B cell (primary cell): ENCODE data around the gene PABPN1. TPM values are rescaled to one million over a fixed set of nuclear protein-coding genes. Genes with fewer than 3 reads are reported as not detected.

Experiments
- ATAC-seq: fragments of 200-7000 bp; cut with Tn5 transposase; one replicate; pipeline ENCODE4 v1.10.0; 2021; ENCODE audit warnings: low read depth, mild to moderate bottlenecking, moderate number of reproducible peaks, moderate library complexity
- CTCF ChIA-PET: fragments of 350-600 bp; sonication (Branson Sonifier 250); formaldehyde crosslinking; loops from one replicate; lab custom pipeline; 2021; ENCODE audit warnings: antibody characterized with exemption, inconsistent platforms; lab: Charles Lee
- POLR2A ChIA-PET: fragments of 350-600 bp; sonication (Branson Sonifier 250); formaldehyde crosslinking; loops from one replicate; lab custom pipeline; 2021; ENCODE audit warnings: antibody characterized with exemption; lab: Charles Lee
- DNase-seq: peaks from one replicate; pipeline ENCODE4 v3.0.0; 2013
- H2AFZ ChIP-seq: 2 replicates; pipeline ENCODE4 v1.6.1; 2012; ENCODE audit warnings: mild to moderate bottlenecking, low read depth, low read length; ENCODE audit not compliant: insufficient read depth, poor library complexity, severe bottlenecking
- H3K27ac ChIP-seq, 2 donors: 1 replicate in 1 of 2; 2 replicates in 1 of 2; pipeline ENCODE4 v1.5.1; 2012 to 2013; ENCODE audit warnings: low read length in 2 of 2, mild to moderate bottlenecking in 2 of 2, moderate library complexity in 1 of 2
- H3K27me3 ChIP-seq, 4 experiments: fragments of 200-600 bp in 1 of 4; sonication (generic) in 1 of 4; replicated peaks in 1 of 4; 1 replicate in 2 of 4; 2 replicates in 2 of 4; pipeline versions ENCODE4 v1.6.1 to v1.7.0; 2013 to 2016; ENCODE audit warnings: low read length in 3 of 4, mild to moderate bottlenecking in 2 of 4, mixed read lengths in 1 of 4, moderate library complexity in 1 of 4; ENCODE audit not compliant: insufficient read depth in 4 of 4, control insufficient read depth in 3 of 4; ENCODE audit errors: control extremely low read depth in 1 of 4
- H3K36me3 ChIP-seq, 2 experiments: replicated peaks in 1 of 2; 1 replicate in 1 of 2; 2 replicates in 1 of 2; pipeline versions ENCODE4 v1.6.1 to v1.7.1; 2013; ENCODE audit warnings: low read length in 1 of 2; ENCODE audit not compliant: insufficient read depth in 2 of 2, control insufficient read depth in 1 of 2; ENCODE audit errors: control extremely low read depth in 1 of 2, extremely low read depth in 1 of 2
- H3K4me1 ChIP-seq, 2 donors: fragments of 200-600 bp in 1 of 2; sonication (generic) in 1 of 2; 1 replicate in 1 of 2; 2 replicates in 1 of 2; pipeline versions ENCODE4 v1.5.1 to v1.6.1; 2013 to 2017; ENCODE audit warnings: low read length in 2 of 2; ENCODE audit not compliant: control insufficient read depth in 2 of 2, insufficient read depth in 2 of 2
- H3K4me2 ChIP-seq: replicated peaks from 2 replicates; pipeline ENCODE3; 2012; ENCODE audit warnings: mild to moderate bottlenecking, low read depth, low read length; ENCODE audit not compliant: poor library complexity, severe bottlenecking
- H3K4me3 ChIP-seq, 5 experiments: fragments of 200-600 bp in 1 of 5; sonication (generic) in 1 of 5; 1 replicate in 3 of 5; 2 replicates in 2 of 5; pipeline versions ENCODE4 v1.5.1 to v1.7.0; 2011 to 2016; ENCODE audit warnings: low read length in 4 of 5, mild to moderate bottlenecking in 4 of 5, low read depth in 2 of 5, control low read depth in 1 of 5, moderate library complexity in 1 of 5; ENCODE audit not compliant: insufficient read depth in 1 of 5; ENCODE audit errors: control extremely low read depth in 1 of 5, extremely low read depth in 1 of 5
- H3K79me2 ChIP-seq: fragments of 200-600 bp; sonication (generic); one replicate; pipeline ENCODE4 v1.6.0; 2016; ENCODE audit warnings: low read length; ENCODE audit not compliant: control insufficient read depth, insufficient read depth
- H3K9ac ChIP-seq: fragments of 200-600 bp; sonication (generic); 2 replicates; pipeline ENCODE4 v1.6.1; 2017; ENCODE audit warnings: mild to moderate bottlenecking, low read length, moderate library complexity
- H3K9me3 ChIP-seq, 3 donors: one replicate each; pipeline versions ENCODE4 v1.6.1 to v1.7.1; 2013; ENCODE audit warnings: low read length in 2 of 3; ENCODE audit not compliant: control insufficient read depth in 2 of 3, insufficient read depth in 1 of 3; ENCODE audit errors: control extremely low read depth in 1 of 3
- H4K20me1 ChIP-seq: 2 replicates; pipeline ENCODE4 v1.6.0; 2012; ENCODE audit warnings: mild to moderate bottlenecking, low read length; ENCODE audit not compliant: insufficient read depth, control insufficient read depth, poor library complexity, severe bottlenecking
- H3K27ac Mint-ChIP-seq: one replicate; pipeline ENCODE4 v1.8.0; 2021; ENCODE audit warnings: mixed read lengths
- H3K27me3 Mint-ChIP-seq: one replicate; pipeline ENCODE4 v1.8.0; 2021; ENCODE audit warnings: mixed read lengths
- H3K4me1 Mint-ChIP-seq: one replicate; pipeline ENCODE4 v1.8.0; 2021; ENCODE audit warnings: mixed read lengths
- H3K4me3 Mint-ChIP-seq: one replicate; pipeline ENCODE4 v1.8.0; 2021; ENCODE audit warnings: mixed read lengths
- H3K9me3 Mint-ChIP-seq: one replicate; pipeline ENCODE4 v1.8.0; 2022; ENCODE audit warnings: mixed read lengths; ENCODE audit not compliant: insufficient read depth
- EZH2 ChIP-seq: IDR thresholded peaks from 2 replicates; pipeline ENCODE4 v1.6.1; 2012; ENCODE audit warnings: borderline replicate concordance, low read depth, mild to moderate bottlenecking, moderate library complexity, low read length; ENCODE audit not compliant: insufficient read depth, poor library complexity, severe bottlenecking
- WGBS: methylation state at CpG from one replicate; pipeline ENCODE4 v1.1.5; 2013; ENCODE audit warnings: missing lambda C conversion rate; ENCODE audit not compliant: insufficient coverage; 5-methylcytosine and 5-hydroxymethylcytosine counted together
- intact Hi-C: fragments of 100-400 bp; cut with micrococcal nuclease; formaldehyde crosslinking; loops from one replicate; pipeline ENCODE4 v1.10.0; 2022
- polyA plus RNA-seq: library from polyadenylated mRNA; depleted of rRNA; stranded (reverse); fragments of >200 nt; gene quantifications from 2 replicates; pipeline ENCODE4 v1.2.3, GENCODE V29; 2012
- total RNA-seq, 2 donors: library from RNA; stranded (reverse); fragments of 120-200 nt in 1 of 2; gene quantifications; 1 replicate in 1 of 2; 2 replicates in 1 of 2; pipeline versions ENCODE4 v1.2.3 to v1.2.4, GENCODE V29; 2013 to 2022
- TF ChIP-seq, protein P1 (sequence below): fragments of 200-600 bp; IDR thresholded peaks from one replicate; pipeline ENCODE4 v1.8.0; 2022; ENCODE audit warnings: antibody characterized with exemption, mild to moderate bottlenecking

The PABPN1 gene
- total and polyA plus RNA-seq, 2 donors (not counting 1 experiment from before 2014, with no cell fraction given): 283 to 293 TPM

DNA sequence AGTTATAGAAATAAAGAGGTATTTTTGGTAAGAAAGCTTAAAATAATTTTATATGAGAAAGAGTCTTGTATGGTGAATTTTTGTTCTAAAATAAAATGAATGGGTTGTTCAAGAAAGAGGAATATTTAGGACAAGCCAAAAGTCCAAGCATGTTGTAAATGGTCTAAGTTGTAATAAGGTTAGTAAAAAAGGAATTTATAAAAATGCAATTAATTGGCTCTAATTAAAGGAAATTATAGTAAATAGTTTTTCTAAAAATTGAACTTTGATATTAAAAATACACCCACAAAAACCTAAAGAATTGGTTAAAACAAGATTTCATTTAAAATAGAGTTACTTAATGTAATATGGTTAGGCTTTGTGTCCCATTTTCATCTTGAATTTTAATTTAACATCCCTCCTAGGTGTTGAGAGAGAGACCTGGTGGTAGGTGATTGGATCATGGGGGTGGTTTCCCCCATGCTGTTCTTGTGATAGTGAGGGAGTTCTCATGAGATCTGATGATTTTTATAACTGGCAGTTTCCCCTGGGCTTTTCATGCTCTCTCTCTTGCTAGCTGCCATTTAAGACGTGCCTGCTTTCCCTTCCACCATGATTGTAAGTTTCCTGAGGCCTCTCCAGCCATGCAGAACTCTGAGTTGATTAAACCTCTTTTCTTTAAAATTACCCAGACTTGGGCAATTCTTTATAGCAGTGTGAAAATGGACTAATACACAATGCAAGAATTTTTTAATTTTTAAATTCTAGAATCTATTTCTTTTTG lies 18.4 kb downstream of the PABPN1 start:
- H3K9ac ChIP-seq: no peak overlapping the region
- H3K79me2 ChIP-seq: no peaks in the 10 kb centered on the region
- ChIA-PET CTCF (interaction anchor here (0.8 to 1.3 kb wide), 3 partner anchors 40 to 41 kb away, joined by 3 read pairs; no protein-coding TSS in a partner anchor), POLR2A (no interaction called here)
- no peaks in the 10 kb centered on the region for H4K20me1 ChIP-seq
- H3K9me3 ChIP-seq: peaks cover 0 to 2% (median 1%) of the 10 kb centered on the region in 3 donors
- no peak for ATAC-seq
- Mint-ChIP-seq H3K27ac (no peak overlapping the region), H3K27me3 (peaks cover 47% of the 10 kb centered on the region), H3K9me3 (no peaks in the 10 kb centered on the region), H3K4me1 (no peaks in the 10 kb centered on the region), H3K4me3 (no peak overlapping the region)
- DNase-seq: no peak
- no peak overlapping the region for H3K4me3 ChIP-seq
- H3K4me1 ChIP-seq: no peaks in the 10 kb centered on the region
- H3K27me3 ChIP-seq: peaks cover 0 to 8% (median 4%) of the 10 kb centered on the region in 4 experiments
- intact Hi-C loops: no loop called here
- no peak overlapping the region for H3K27ac ChIP-seq
- no peak overlapping the region for H2AFZ ChIP-seq
- no peak overlapping the region for H3K4me2 ChIP-seq
- no peaks in the 10 kb centered on the region for H3K36me3 ChIP-seq
- WGBS: no CpG with 5 or more reads among the region's 1 CpG
- TF ChIP-seq EZH2: no peak
- TF ChIP-seq, protein P1, sequence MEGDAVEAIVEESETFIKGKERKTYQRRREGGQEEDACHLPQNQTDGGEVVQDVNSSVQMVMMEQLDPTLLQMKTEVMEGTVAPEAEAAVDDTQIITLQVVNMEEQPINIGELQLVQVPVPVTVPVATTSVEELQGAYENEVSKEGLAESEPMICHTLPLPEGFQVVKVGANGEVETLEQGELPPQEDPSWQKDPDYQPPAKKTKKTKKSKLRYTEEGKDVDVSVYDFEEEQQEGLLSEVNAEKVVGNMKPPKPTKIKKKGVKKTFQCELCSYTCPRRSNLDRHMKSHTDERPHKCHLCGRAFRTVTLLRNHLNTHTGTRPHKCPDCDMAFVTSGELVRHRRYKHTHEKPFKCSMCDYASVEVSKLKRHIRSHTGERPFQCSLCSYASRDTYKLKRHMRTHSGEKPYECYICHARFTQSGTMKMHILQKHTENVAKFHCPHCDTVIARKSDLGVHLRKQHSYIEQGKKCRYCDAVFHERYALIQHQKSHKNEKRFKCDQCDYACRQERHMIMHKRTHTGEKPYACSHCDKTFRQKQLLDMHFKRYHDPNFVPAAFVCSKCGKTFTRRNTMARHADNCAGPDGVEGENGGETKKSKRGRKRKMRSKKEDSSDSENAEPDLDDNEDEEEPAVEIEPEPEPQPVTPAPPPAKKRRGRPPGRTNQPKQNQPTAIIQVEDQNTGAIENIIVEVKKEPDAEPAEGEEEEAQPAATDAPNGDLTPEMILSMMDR: no peak

DNA sequence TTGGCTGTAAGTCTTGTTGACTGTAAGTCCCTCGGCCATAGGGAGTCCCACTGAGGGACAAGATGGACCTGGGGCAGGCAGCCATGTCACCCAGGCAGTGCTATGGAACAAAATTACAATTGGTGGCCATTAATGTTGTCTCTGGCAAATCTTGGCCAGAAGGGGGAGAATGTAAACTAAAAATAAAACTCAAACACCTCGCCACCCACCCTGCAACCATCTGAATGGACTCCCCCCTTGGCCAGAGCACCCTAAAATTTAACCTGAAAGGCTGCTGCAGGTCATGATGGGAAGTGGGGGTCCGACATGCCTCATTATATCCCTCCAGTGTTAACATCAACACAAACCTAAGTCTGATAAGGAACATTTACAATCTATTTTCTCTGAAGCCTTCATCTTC lies 23.2 kb downstream of the PABPN1 start:
- no peaks in the 10 kb centered on the region for H3K36me3 ChIP-seq
- TF ChIP-seq, protein P1: no peak
- TF ChIP-seq EZH2: no peak
- Mint-ChIP-seq H3K27me3 (peaks cover 27% of the 10 kb centered on the region), H3K4me1 (no peaks in the 10 kb centered on the region), H3K27ac (no peak overlapping the region), H3K4me3 (no peak overlapping the region), H3K9me3 (no peaks in the 10 kb centered on the region)
- H3K4me3 ChIP-seq: no peak overlapping the region
- no peak overlapping the region for H3K27ac ChIP-seq
- H3K9ac ChIP-seq: no peak overlapping the region
- no peak overlapping the region for H2AFZ ChIP-seq
- WGBS: 82% methylated on average over 2 of the region's 3 CpGs
- no peak overlapping the region for H3K4me2 ChIP-seq
- DNase-seq (no peak), ATAC-seq (no peak)
- CTCF ChIA-PET: interaction anchor here (0.6 kb wide), 1 partner anchor 1079 kb away, joined by 3 read pairs; no protein-coding TSS in a partner anchor
- intact Hi-C loops: no loop called here
- no peaks in the 10 kb centered on the region for H4K20me1 ChIP-seq
- POLR2A ChIA-PET: no interaction called here
- no peaks in the 10 kb centered on the region for H3K79me2 ChIP-seq
- peaks cover 0 to 4% (median under 1%) of the 10 kb centered on the region in 4 experiments for H3K27me3 ChIP-seq
- no peaks in the 10 kb centered on the region for H3K4me1 ChIP-seq
- H3K9me3 ChIP-seq: peaks cover 0 to 2% (median 1%) of the 10 kb centered on the region in 3 donors
